Measurements from ENCODE around the gene INPP5A. TPM values are rescaled to one million over a fixed set of nuclear protein-coding genes. Genes with fewer than 3 reads are reported as not detected.

INPP5A gene
- total RNA-seq, 1 experiment from 2014 or later = 22.6 TPM

- CTCF ChIA-PET = no interaction called here
Observed at GRCh38 chr10:132806561-132807003, 269.0 kb downstream of the INPP5A start.

GRCh38 chr10:132807621-132808049, 270.0 kb downstream of the INPP5A start:
- H3F3A ChIP-seq (ENCODE audit: low read length, unreplicated experiment) = no peaks in the 10 kb centered on the region
- POLR2A ChIA-PET (ENCODE audit: unreplicated experiment) = no interaction called here

More at GRCh38 chr10:132806561-132807003, 269.0 kb downstream of the INPP5A start:
- intact Hi-C loops (cut with micrococcal nuclease) = no loop called here
- Histone ChIP-seq H2AFZ (ENCODE audit: low read length) (no peak overlapping the region), H3F3A (ENCODE audit: low read length, unreplicated experiment) (no peaks in the 10 kb centered on the region), H3K27ac (ENCODE audit: low read length) (no peak overlapping the region), H4K20me1 (ENCODE audit: low read length) (no peaks in the 10 kb centered on the region), H3K4me3 (ENCODE audit: low read length) (no peak overlapping the region), H3K9ac (ENCODE audit: low read length) (no peak overlapping the region), H3K9me3 (ENCODE audit: low read length) (no peaks in the 10 kb centered on the region), H3K9me2 (replicated peaks; ENCODE audit: low read length) (no peaks in the 10 kb centered on the region), H3K4me2 (ENCODE audit: low read length) (no peak overlapping the region), H3K36me3 (ENCODE audit: low read depth, low read length) (no peaks in the 10 kb centered on the region), H3K79me2 (ENCODE audit: low read length) (no peaks in the 10 kb centered on the region), H3K4me1 (ENCODE audit: insufficient read depth, low read length) (no peaks in the 10 kb centered on the region), H3K27me3 (ENCODE audit: low read length) (no peaks in the 10 kb centered on the region)
- ATAC-seq = no peak
- POLR2A ChIA-PET (ENCODE audit: unreplicated experiment) = no interaction called here
- BruUV-seq (replicated peaks) = no TSS peak
- TF ChIP-seq CTCF (conservative IDR thresholded peaks at IDR 0.05; ENCODE audit: low read depth, low read length) (no peak), EZH2 (IDR thresholded peaks at IDR 0.05; ENCODE audit: low read length, unreplicated experiment) (no peak), EZH2phosphoT487 (IDR thresholded peaks at IDR 0.05; ENCODE audit: borderline replicate concordance, low read length) (no peak)
- no peak for DNase-seq

More at GRCh38 chr10:132807621-132808049, 270.0 kb downstream of the INPP5A start:
- no peaks in the 10 kb centered on the region for H3K27me3 ChIP-seq (ENCODE audit: low read length)
- no peak for TF ChIP-seq EZH2 (IDR thresholded peaks at IDR 0.05; ENCODE audit: low read length, unreplicated experiment)
- no peak for TF ChIP-seq CTCF (conservative IDR thresholded peaks at IDR 0.05; ENCODE audit: low read depth, low read length)
- no peak for TF ChIP-seq EZH2phosphoT487 (IDR thresholded peaks at IDR 0.05; ENCODE audit: borderline replicate concordance, low read length)
- H3K9me3 ChIP-seq (ENCODE audit: low read length) = no peaks in the 10 kb centered on the region
- intact Hi-C loops (cut with micrococcal nuclease) = no loop called here
- no TSS peak for BruUV-seq (replicated peaks)
- H3K27ac ChIP-seq (ENCODE audit: low read length) = no peak overlapping the region
- no peaks in the 10 kb centered on the region for H3K9me2 ChIP-seq (replicated peaks; ENCODE audit: low read length)
- no peak overlapping the region for H3K9ac ChIP-seq (ENCODE audit: low read length)
- no peak overlapping the region for H2AFZ ChIP-seq (ENCODE audit: low read length)
- no peaks in the 10 kb centered on the region for H4K20me1 ChIP-seq (ENCODE audit: low read length)
- no peaks in the 10 kb centered on the region for H3K4me1 ChIP-seq (ENCODE audit: insufficient read depth, low read length)
- ATAC-seq = no peak
- H3K79me2 ChIP-seq (ENCODE audit: low read length) = no peaks in the 10 kb centered on the region
- CTCF ChIA-PET = no interaction called here
- DNase-seq = no peak
- H3K36me3 ChIP-seq (ENCODE audit: low read depth, low read length) = no peaks in the 10 kb centered on the region
- H3K4me2 ChIP-seq (ENCODE audit: low read length) = no peak overlapping the region
- H3K4me3 ChIP-seq (ENCODE audit: low read length) = no peak overlapping the region

Measured in PC-3 (cell line).